Measurements from ENCODE around the gene CSTB.
A peak's percentile ranks its signal among the peaks of the same experiment; 100 is the strongest.

The CSTB gene

DNA sequence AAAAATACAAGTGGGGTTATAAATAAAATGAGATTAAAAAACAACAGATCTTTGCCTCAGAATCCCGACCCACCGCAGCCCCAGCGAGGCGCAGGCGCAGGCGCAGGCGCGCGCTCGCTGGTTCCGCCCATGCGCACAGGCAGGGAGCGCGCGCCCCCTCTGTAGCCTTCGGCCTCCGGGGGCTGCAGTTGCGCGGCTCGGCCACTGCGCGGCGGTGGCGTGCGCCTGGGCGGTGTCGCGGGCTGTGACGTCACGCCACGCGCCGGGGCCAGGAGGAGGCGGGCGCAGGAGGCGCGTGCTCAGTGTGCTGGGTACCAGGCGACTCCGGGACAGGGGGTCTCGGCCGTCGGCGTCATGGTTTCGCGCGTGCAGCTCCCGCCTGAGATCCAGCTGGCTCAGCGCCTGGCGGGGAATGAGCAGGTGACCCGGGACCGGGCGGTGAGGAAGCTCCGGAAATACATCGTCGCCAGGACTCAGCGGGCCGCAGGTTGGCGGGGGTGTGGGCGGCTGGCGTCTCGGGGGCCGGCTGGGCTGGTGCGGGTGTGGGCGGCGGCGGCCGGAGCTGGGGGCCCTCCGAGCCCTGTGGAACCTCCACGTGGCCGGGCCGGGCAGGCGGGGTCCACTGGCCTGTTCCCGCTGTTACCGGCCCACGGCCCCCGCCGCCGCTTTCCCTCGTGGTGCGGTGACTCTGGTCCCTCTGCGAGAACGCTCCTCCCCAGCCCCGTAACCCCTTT, 13.3 kb upstream of the CSTB start, which contains the start of gene RRP1:
TSS of gene RRP1 (plus strand) at position 302 of the 734 bp plus-strand sequence. CDS start at position 355, 53 bp downstream.
- DNase-seq: peak; percentile 92

- no peak for DNase-seq
These were observed 10.8 kb upstream of the CSTB start for GRCh38 chr21:43786807-43787440.

DNA sequence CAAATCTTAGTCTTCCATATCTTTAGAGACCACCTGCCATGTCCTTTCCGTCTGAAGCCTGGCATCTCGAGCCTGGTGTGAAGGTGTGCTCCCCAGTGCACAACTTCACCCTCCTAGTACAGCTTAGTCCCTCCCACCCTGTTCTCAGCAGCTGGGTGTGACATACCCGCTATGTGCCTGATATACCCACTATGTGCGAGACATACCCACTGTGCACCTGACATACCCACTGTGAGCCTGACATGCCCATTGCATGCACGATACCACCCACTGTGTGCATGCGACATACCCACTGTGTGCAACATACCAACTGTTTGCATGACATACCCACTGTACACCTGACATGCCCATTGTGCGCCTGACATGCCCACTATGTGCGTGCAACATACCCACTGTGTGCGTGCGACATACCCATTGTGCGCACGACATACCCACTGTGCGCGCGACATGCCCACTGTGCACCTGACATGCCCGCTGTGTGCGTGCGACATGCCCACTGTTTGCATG, 10.2 kb upstream of the CSTB start:
- no peak for DNase-seq

- DNase-seq: no peak
These were observed 9.0 kb upstream of the CSTB start for GRCh38 chr21:43785134-43785533.

DNA sequence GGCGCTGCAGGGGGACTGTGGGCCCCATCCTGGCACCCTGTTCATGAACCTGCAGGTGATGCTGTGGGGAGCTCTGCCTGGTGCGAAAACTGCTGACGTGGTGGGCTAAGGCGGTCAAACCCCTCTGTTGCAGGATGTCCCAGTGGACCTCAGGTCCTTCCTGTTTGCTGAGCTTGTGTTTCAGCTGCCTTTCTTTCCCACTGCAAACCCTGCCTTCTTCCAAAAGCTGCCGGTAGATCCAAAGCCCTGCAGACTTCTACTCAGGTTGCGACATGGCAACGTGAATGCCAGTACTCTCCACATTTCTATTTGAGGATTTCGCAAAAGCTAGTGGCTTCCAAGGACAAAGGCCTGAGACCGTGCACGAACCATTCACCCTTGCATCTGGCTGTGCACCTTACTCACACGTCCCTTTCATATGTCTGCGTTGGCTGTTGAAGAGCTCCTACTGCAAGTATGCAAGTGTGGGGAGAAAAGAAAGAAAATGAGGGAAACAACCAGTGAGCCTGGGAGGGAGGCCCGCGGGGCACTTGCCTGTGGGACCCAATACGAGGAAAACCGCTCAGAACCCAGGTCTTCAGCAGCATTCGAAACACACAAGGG, 7.1 kb upstream of the CSTB start:
- DNase-seq: no peak

- no peak for DNase-seq
These were observed 6.5 kb upstream of the CSTB start for GRCh38 chr21:43782431-43783097.

- no peak for DNase-seq
These were observed 5.7 kb upstream of the CSTB start for GRCh38 chr21:43781846-43782245.

DNA sequence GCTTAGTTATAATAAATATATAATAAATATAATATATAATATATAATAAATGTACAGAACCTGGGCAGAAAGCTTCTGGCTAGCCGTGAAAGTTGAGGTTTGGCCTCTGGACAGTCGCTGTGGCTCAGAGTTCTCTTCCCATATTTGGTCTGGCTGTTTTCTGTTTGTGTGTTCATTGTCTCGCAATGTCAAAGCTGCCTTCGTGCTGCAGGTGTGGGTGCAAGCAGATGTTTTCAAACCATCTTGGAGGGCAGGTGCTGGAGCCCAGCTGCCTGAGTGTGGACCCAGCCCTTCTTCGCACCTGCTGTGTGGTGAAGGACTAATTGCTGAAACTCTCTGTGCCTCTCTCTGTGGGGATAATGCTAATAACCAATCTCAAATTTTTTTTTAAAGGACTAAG, 3.6 kb upstream of the CSTB start:
- DNase-seq: no peak

- no peak for DNase-seq
These were observed 2.6 kb upstream of the CSTB start for GRCh38 chr21:43778469-43779335.

GRCh38 chr21:43777953-43778352, 1.8 kb upstream of the CSTB start:
- no peak for DNase-seq

DNA sequence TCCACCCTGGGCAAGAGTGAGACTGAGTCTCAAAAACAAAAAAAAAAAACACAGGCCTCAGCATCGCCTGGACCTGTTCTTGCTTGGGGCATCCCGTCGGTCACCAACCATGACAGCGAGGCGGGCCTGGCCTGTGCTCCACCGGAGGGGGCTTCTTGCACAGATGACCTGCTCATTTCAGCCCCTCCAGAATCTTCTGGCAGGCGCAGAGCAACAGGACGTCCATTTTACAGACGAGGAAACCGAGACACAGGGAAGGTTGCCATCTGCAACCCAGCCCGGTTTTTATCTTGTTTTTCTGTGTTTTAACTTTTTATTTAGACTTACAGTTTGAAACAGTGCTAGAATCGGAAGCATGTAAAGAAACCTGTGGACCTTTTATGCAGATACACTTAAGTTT, 918 bp downstream of the CSTB start:
- no peak for DNase-seq

DNA sequence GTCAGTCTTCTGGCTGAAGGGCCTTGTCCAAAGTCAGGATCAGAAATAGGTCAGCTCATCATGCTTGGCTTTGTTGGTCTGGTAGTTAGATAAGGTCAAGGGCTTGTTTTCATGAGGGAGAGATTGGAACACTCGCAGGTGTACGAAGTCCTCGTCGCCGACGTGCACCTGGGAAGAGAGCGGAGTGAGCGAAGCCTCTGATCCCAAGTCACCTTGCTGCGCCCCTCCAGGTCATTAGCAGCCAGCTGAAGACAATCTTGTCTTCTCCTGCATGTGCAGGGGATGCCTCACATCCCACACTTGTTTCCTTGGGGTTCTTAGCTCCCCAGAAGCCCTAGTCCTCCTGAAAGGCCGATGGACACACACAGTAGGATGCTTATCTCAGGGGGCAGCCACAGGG, 1.9 kb downstream of the CSTB start:
- no peak for DNase-seq

DNA sequence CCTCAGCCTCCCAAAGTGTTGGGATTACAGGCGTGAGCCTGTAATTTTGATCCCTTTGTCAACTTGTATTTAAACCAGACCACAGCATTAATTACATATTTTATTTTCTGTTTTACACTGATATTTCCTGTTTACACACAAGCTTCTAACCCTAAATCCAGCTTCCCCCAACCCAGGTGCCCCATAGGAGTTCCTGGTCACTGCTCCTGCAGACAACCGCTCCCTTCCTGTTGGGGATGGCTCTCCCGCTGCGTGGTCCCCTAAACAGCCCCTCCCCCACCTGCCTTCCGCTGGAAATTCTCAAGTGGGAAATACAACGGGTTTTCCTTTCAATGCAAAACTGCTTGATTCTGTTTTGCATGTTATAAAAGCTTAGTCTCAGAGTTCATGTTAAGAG, 3.7 kb downstream of the CSTB start:
- no peak for DNase-seq

- no peak for DNase-seq
These were observed 4.2 kb downstream of the CSTB start for GRCh38 chr21:43771698-43772424.

GRCh38 chr21:43771199-43771675, 4.9 kb downstream of the CSTB start:
- no peak for DNase-seq

- DNase-seq: no peak
These were observed 5.9 kb downstream of the CSTB start for GRCh38 chr21:43770066-43770655.

DNA sequence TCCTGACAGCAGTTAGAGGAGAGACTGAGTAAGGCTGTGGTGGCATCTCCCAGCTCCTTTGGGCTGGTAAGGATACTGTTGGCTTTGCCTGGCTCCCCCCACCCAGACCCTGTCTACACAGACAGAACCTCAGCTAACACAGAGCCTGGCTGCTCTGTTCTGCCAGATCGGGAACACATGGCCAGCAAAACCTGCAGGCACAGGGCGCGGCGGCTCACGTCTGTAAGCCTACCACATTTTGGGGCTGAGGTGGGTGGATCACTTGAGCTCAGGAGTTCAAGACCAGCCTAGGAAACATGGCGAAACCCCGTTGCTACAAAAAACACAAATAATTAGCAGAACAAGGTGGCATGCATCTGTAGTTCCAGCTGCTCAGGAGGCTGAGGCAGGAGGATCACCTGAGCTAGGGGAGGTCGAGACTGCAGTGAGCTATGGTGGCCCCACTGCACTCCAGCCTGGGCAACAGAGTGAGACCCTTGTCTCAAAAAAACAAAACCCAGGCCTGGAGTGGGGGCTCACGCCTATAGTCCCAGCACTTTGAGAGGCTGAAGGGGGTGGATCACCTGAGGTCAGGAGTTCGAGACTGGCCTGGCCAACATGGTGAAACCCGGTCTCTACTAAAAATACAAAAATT, 6.7 kb downstream of the CSTB start:
- no peak for DNase-seq

GRCh38 chr21:43768868-43769167, 7.3 kb downstream of the CSTB start:
- DNase-seq: no peak

GRCh38 chr21:43767984-43768867, 7.9 kb downstream of the CSTB start:
- DNase-seq: peak; percentile 90

- DNase-seq: no peak
These were observed 8.6 kb downstream of the CSTB start for GRCh38 chr21:43767498-43767983.

All from islet precursor cell (in vitro differentiated cells).